Measurements from ENCODE around the gene GADD45GIP1.
"Not testable (repeated sequence)": the region's sequence is repeated elsewhere in the genome, so short reads cannot be mapped to it uniquely, and the experiment has no call there.

The GADD45GIP1 gene

DNA sequence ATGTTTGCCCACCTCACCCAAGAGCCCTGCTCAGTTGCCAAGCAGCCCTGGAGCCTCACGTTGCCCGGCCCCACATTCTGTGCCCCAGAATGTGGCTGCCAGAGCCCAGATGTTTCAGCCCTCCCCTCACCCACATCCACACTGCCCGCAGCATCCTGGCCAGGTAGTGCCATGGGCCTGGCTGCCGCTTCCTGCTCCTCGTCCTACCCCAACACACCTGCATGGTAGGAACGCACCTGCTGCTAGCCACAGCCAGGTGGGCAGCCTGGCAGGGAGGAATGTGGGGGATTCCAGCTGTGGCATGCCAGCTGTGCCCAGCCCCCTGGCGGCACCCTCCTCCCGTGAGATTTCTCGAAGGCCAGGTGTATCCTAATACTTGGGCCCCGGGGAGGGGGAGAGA lies 30.8 kb upstream of the GADD45GIP1 start:
- no peak for DNase-seq (ENCODE audit: low read depth in 2 of 2)

DNA sequence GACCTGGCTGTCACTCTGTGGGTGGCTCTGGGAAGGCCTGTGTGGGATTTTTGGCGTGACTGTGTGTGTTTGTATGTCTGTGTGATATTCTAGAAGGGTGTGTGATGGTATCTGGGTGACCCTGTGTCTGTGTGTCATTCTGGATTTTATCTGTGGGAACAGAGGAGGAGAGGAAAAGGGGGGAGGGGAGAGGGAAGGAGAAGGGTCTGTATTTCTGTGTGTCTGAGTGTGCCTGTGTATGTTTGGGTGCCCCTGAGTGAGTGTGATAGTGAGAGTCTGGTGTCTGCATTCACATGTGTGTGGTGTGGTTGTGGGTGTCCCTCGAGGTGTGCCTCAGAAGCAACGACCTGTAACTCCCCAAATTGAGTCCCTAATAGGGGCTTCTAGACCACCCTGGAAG lies 30.2 kb upstream of the GADD45GIP1 start:
- DNase-seq (ENCODE audit: low read depth in 2 of 2), result no peak

DNA sequence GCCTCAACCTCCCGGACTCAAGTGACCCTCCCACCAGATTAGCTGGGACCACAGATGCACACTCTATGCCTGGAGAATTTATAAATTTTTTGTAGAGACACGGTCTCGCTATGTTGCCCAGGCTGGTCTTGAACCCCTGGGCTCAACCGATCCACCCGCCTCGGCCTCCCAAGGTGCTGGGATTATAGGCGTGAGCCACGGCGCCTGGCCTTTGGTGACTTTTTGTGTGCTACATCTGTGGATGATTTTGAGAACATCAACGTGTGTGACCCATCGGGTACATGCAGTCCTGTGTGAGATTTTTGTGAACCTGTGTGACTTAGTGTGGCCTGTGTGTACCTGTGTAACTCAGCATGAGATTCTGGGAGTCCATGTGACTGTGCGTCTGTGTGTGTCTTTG lies 29.7 kb upstream of the GADD45GIP1 start:
- DNase-seq (ENCODE audit: low read depth in 2 of 2), result no peak

DNA sequence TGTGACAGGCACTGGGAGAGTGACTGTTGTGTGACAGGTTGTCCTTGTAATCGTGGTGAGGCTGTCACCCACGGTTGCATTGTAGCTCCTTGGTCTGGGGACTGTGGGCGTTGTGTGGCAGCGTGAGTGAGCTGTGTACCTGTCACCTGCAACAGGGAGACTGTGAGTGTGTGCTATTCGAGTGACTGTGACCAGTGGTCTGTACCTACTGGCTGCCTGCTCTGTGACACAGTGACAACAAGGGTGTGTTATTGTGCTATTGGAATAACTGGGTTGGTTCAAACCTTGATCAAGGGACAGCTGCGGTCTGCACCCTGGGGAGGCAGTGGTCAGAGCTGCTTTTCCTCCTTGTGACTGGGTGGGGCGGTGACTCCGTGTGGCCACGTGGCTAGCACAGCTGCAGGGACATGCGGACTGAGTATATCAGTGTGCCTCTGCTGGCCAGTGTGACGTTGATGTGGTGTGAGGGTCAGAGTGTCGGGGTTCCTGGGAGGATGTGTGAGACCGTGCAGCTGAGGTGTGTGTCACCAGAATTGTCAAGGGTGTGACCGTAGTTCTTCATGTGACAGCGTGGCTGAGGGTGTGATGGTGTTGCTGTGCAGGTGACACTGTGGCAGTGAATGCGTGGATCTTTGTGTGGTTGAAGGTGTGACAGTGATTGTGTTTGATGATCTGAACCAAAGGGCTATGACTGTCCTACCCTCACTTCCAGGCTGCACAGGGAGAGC lies 28.2 kb upstream of the GADD45GIP1 start:
- DNase-seq (ENCODE audit: low read depth in 2 of 2), result no peak

DNA sequence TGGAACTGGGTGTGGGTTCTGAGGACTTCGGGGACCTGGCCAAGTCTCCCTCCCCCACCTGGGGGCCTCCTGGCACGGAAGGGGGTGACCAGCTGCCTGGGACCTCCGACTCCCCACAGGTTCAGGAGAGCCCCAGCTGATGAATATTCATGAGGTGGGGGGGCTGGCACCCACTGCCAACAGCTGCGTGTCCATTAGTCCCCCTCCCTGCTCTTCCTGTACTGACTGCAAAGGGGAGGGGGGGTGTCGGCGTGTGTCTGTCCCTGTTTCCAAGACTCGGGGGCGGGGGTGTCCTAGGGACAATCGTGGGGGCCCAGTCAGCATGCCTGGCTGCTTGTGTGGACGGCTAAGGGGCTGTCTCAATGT lies 27.6 kb upstream of the GADD45GIP1 start:
- no peak for DNase-seq (ENCODE audit: low read depth in 2 of 2)

DNA sequence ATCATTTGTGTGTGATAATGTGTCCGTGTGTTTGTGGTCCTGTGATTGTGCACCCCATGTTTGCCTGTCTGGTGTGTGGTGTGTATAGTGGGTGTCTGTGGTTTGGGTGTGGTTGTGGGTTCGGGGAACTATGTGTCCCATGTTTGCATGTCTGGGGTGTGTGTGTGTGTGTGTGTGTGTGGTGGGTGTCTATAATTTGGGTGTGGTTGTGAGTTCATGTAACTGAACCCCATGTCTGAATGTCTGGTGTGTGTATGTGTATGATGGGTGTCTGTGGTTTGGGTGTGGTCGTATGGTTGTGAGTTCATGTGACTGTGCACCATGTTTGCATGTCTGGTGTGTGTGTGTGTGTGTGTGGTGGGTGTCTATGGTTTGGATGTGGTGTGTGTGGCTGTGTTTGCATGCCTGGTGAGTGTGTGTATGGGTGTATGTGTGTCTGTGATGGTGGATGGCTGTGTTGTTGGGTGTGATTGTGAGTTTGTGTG lies 27.2 kb upstream of the GADD45GIP1 start:
- DNase-seq (ENCODE audit: low read depth in 2 of 2), result no peak

DNA sequence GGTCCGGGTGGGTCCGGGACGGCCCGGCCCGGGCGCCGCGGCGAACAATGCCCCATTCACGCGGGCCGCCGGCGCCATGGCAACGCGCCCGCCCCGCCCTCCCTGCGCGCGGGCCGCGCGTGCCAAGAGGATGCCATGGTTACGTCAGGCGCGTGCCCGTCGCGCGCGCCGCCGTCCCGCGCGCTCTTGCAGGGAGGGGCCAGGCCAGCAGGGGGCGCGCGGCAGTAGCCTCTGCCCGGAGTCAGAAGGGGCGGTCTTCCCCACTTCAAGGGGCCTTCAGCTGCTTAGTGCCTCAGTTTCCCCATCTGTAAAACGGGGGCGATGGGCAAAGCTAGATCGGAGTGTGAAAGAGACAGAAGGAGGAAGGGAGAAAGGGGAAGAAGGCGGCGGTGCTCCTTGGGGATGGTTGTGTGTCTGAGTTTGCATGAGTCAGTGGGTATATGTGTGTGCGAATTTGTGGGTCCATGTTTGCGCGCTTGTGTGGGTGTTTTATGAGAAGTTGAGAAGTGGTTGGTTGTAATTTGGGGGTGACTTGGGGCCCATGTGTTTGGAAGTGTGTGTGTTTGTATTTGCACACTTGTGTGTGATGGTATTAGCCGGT lies 26.6 kb upstream of the GADD45GIP1 start:
- peak; percentile 68 to 73 for DNase-seq (ENCODE audit: low read depth in 2 of 2)

DNA sequence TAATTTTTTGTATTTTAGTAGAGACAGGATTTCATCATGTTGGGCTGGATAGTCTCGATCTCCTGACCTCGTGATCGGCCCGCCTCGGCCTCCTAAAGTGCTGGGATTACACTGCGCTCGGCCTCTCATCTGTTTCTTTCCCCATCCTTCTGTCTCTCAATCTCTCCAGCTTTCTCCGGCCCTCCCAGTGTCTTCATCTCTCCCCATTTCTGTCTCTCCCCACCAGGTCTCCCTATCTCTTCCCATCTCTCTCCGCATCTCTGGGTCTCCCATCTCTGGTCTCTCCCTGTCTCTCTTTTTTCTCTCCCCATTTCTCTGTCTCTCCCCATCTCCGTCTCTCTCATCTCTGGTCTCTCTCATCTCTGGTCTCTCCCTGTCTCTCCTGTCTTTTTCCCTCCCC lies 26.1 kb upstream of the GADD45GIP1 start:
- DNase-seq (ENCODE audit: low read depth in 2 of 2), result no peak

DNA sequence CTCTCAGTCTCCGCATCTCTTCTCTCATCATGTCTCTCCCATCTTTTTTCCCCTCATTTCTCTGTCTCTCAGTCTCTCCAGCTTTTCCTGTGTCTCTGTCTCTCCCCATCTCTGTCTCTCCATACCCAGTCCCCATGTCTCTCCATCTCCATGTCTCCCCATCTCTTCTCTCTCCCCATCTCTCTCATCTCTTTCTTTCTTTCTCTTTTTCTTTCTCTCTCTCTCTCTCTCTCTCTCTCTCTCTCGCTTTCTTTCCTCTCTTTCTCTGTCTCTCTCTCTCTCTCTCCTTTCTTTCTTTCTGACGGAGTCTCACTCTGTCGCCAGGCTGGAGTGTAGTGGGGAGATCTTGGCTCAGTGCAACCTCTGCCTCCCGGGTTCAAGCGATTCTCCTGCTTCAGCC lies 25.6 kb upstream of the GADD45GIP1 start:
- DNase-seq (ENCODE audit: low read depth in 2 of 2), result no peak

DNA sequence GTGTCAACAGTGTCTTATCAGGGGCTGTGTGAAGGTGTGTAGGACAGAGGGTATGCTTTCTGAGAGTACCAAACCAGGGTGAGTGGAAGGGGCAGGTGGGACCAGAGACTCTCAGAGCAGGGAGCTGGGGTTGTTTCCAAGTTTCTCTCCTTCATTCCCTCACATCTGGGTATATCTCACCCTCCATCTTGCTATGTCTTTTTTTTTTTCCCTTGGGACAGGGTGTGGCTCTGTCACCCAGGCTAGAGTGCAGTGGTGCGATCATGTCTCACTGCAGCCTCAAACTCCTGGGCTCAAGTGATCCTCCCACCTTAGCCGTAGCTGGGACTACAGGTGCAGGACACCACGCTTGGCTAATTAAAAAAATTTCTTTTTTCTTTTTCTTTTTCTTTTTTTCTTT lies 23.0 kb upstream of the GADD45GIP1 start:
- no peak for DNase-seq (ENCODE audit: low read depth in 2 of 2)

DNA sequence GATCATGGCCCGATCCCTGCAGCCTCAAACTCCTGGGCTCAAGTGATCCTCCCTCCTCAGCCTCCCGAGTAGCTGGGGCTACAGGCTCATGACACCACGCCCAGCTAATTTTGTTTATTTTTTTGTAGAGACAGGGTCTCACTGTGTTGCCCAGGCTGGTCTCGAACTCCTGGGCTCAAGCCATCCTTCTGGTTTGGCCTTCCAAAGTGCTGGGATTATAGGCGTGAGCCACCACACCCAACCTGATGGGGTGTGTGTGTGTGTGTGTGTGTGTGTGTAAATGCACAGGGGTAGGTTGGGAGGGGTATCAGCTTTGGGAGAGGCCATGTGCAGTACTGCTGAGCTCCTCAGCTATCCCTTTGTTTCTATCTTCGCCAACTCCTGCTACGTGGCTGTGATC lies 19.1 kb upstream of the GADD45GIP1 start:
- not testable (repeated sequence) for DNase-seq (ENCODE audit: low read depth in 2 of 2)

DNA sequence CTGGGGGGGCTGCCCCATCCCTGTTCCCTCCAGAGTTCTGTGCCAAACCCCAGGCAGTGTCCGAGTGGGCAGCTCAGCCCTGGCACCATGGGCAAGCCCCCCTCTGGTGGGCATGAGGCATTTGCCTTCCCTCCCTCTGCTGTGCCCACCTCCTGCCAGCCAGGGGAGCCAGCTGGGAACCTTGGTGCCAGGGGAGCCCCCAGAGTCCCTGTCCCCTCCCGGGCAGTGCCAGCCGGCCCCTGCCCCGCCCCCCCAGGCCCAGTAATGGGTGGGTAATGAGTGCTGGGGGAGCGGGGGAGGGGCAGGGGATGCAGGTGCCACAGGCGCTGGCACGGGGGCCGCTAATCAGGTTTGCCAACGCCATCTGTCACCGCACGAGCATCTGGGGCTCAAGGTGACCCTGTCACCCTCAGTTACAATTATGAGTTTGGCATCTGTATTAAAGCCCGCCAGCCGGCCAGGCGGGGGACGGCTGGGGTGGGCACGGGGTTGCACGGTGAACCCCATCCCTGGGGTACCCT lies 18.3 kb upstream of the GADD45GIP1 start:
- no peak for DNase-seq (ENCODE audit: low read depth in 2 of 2)

DNA sequence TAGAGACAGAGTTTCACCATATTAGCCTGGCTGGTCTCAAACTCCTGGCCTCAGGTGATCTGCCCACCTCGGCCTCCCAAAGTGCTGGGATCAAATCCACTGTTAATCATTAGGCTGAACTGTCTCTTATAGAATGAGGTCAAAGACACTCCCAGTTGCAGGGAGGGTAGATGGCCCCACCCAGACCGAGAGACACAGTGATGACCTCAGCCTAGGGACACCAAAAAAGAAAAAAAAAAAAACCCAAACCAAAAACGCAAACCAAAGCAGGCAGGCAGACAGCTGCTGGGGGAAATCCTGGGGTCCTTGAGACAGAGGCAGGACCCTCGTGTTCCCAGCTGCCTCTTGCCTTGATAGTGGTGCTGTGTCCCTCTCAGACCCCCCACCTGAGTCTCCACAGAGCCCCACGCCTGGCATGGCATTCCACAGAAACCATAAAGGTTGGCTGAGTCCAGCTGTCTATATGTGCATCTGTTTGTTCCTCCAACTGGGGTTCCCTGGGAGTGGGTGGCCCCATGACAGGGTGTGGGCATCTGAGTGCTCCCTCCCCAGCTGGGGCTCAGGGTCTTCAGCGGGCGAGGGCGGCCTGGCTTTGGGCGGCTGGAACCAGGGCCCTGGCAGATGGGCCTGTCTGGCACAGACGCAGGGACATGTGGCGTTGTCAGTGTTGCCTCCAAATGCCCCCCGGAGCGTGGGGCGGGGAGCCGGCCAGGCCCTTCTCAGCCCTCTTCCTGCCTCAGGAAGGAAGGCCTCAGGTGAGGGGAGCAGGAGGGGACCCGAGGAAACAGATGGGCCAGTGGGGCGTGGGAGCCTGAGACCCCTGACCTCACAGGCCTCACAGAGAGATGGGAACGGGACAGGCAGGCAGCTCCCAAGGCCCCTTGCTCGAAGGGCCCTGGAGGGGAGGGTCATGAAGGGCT lies 17.5 kb upstream of the GADD45GIP1 start:
- DNase-seq (ENCODE audit: low read depth in 2 of 2), result no peak

DNA sequence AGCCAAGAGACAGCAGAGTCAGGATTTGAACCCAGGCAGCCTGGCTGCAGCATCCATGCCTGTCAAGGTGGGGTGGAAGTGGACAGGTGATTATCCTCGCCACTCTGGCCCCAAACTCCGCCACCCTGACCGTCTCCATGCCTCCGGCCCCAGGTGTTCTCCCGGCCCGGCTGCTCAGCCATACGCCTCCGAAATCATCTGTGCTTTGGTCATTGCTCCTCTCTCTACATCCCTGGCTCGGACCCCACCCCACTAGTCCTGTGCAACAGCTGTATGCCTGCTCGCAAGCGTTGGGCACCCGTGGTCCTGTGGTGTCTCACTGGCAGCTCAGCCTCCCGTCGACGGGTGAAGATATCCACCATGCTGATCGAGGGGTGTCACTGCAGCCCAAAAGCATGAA lies 16.2 kb upstream of the GADD45GIP1 start:
- no peak for DNase-seq (ENCODE audit: low read depth in 2 of 2)

DNA sequence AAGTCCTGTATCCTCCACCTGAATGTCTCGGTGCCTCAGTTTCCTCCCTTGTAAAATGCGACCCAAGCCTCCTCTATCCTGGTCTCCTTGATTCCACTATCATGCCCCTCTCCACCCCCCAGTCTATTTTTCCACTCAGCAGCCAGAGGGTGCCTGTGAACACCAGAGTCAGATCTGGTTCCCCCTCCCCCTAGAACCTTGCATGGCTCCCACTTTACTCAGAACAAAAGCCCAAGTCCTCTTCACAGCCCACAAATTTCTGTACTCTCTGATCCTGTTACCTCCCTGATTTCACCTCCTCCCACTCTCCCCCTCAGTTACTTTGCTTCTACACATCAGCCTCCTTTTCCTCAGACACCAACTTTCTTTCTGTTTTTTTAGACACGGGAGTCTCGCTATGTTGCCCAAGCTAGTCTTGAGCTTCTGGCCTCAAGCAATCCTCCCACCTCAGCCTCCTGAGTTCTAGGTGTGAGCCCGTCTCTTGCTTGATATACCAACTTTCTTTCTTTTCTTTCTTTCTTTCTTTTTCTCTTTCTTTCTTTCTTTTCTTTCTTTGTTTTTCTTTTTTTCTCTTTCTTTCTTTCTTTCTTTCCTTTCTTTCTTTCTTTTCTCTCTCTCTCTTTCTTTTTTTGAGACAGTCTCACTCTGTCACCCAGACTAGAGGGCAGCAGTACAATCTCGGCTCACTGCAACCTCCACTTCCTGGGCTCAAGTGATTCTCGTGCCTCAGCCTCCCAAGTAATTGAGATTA lies 13.2 kb upstream of the GADD45GIP1 start:
- no peak for DNase-seq (ENCODE audit: low read depth in 2 of 2)

DNA sequence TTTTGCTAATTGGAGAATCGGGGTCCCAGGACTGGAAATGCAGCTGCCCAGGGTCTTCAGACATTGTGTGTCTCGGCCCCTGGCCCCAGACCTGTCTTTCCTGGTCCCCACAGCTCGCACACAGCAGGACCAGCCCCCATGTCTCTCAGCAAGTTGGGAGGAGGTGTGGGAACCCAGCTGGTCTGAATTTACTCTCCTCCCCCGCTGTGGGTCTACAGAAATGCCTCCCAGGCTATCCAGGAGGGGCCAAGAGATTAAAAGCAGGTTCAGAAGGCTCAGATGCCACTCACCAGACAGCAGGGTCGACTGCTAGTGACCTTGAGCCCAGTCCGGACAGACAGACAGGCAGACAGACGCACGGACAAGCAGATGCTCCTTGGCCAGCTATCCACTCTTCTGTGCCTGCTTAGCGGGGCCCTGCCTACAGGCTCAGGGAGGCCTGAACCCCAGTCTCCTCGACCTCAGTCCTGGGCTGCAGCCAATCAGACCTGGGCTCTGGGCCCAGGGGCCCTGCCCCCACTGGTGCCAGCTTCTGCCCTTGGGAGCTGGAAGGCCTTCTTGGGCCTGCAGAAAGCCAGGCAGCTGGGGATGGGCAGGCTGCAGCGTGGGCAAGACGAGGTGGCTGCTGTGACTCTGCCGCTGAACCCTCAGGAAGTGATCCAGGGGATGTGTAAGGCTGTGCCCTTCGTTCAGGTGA lies 12.4 kb upstream of the GADD45GIP1 start, which contains the start of gene DAND5:
DAND5 (plus strand) TSS at position 285 of the 697 bp plus-strand sequence; CDS start at position 370, 85 bp downstream.
- DNase-seq (ENCODE audit: low read depth in 2 of 2), result no peak

DNA sequence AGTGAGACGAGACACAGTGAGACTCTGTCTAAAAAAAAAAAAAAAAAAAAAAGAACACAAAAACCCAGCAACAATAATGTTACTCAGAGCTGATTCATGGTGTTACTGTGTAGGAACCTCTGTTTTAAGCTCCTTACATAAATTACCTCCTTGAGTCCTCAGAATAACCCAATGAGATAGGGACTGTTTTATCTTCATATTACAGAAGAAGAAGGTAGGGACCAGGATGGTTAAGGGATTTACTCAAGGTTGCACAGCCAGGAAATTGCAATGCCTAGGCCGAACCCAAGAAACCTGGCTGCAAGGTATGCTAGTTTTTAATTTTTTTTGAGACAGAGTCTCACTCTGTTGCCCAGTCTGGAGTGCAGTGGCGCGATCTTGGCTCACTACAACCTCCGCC lies 10.9 kb upstream of the GADD45GIP1 start:
- no peak for DNase-seq (ENCODE audit: low read depth in 2 of 2)

DNA sequence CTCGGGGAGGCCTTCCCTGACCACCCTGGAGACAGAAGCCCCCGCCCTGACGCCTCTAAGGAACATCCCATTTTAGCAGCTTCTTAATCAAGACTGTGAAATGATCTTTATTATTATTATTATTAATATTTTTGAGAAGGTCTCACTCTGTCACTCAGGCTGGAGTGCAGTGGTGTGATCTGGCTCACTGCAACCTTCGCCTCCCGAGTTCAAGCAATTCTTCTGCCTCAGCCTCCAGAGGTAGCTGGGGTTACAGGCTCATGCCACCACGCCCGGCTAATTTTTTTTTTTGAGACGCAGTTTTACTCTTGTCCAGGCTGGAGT lies 8.8 kb upstream of the GADD45GIP1 start:
- DNase-seq (ENCODE audit: low read depth in 2 of 2), result no peak

DNA sequence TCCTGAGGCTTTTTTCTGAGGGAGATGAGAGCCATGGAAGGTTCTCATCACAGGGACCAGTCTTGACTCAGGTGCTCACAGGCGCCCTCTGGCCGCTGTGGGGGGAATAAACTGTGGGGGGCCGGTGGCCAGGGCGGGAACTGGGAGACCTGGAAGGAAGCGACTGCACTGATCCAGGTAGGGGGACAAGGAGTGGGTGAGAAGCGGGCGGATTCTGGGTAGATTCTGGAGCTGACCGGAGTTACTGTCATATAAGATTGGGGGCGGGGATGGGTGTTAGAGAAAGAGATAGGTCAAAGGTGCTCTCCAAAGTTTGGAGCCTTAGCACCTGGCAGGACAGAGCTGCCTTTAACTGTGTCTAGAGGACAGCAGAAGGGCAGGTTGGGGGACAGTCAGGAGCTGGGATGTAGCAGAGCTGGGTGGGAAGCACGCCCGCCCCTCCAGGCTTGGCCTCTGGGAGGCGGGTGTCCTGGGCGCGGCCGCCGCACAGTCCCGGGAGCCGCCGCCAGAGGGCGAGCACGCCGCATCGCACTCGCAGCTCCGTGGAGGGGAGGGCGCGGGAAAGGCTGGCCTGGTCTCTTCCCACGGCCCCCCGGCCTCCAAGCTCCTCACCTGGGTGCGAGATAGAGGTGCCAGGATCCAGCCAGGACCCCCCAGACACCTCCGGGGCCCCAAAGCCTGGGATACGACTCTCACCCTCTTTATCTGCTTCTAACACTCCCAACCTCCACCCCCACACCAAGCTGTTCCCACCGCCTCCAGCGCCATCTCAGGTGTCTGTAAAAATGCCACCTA lies 8.2 kb upstream of the GADD45GIP1 start:
- DNase-seq (ENCODE audit: low read depth in 2 of 2), result peak; percentile 77 to 84

DNA sequence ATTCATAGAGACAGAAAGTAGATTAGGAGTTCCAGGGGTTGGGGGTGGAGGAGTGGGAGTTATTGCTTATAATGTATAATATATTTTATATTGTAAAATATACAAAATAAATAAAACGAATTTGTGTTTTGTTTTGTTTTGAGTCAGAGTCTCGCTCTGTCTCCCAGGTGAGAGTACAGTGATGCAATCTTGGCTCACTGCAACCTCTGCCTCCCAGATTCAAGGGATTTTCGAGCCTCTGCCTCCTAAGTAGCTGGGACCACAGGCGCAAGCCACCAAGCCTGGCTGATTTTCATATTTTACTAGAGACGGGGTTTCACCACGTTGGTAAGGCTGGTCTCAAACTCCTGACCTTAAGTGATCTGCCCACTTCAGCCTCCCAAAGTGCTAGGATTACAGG lies 2.5 kb upstream of the GADD45GIP1 start:
- DNase-seq (ENCODE audit: low read depth in 2 of 2), result no peak

Measured in activated CD4-positive, alpha-beta T cell treated with anti-CD3 and anti-CD28 coated beads for 24 hours (primary cell).